Activated CD4-positive, CD25-positive, alpha-beta regulatory T cell treated with anti-CD3 and anti-CD28 coated beads, Interleukin-2, amount 50 U/mL, for 24 hours (primary cell): ENCODE results near the gene C16orf78.
"Not testable (repeated sequence)": the region's sequence is repeated elsewhere in the genome, so short reads cannot be mapped to it uniquely, and the experiment has no call there.

Experiments used
- ATAC-seq, 2 donors: fragments of 150-1000 bp; cut with Tn5 transposase; one replicate each; pipeline ENCODE4 v1.10.0; 2021; ENCODE audit warnings: mild to moderate bottlenecking in 1 of 2, moderate library complexity in 1 of 2

Gene C16orf78

GRCh38 chr16:49350265-49351095, 23.1 kb upstream of the C16orf78 start:
- no peak for ATAC-seq

GRCh38 chr16:49351096-49351487, 22.5 kb upstream of the C16orf78 start:
- ATAC-seq: no peak

GRCh38 chr16:49352892-49353291, 20.7 kb upstream of the C16orf78 start:
- no peak for ATAC-seq

- ATAC-seq: no peak
These were observed 19.9 kb upstream of the C16orf78 start for GRCh38 chr16:49353680-49354079.

- no peak for ATAC-seq
These were observed 19.5 kb upstream of the C16orf78 start for GRCh38 chr16:49354101-49354500.

GRCh38 chr16:49354991-49355390, 18.6 kb upstream of the C16orf78 start:
- no peak for ATAC-seq

- no peak for ATAC-seq
These were observed 17.5 kb upstream of the C16orf78 start for GRCh38 chr16:49355933-49356665.

- no peak for ATAC-seq
These were observed 16.7 kb upstream of the C16orf78 start for GRCh38 chr16:49356728-49357488.

- no peak for ATAC-seq
These were observed 14.0 kb upstream of the C16orf78 start for GRCh38 chr16:49359591-49359990.

GRCh38 chr16:49361731-49362130, 11.9 kb upstream of the C16orf78 start:
- not testable (repeated sequence) for ATAC-seq

GRCh38 chr16:49362230-49362629, 11.4 kb upstream of the C16orf78 start:
- no peak for ATAC-seq

- no peak for ATAC-seq
These were observed 7.7 kb upstream of the C16orf78 start for GRCh38 chr16:49365711-49366509.

- ATAC-seq: no peak
These were observed 6.9 kb upstream of the C16orf78 start for GRCh38 chr16:49366669-49367068.

- ATAC-seq: no peak
These were observed 3.7 kb upstream of the C16orf78 start for GRCh38 chr16:49369651-49370611.

GRCh38 chr16:49376206-49376605, 2.6 kb downstream of the C16orf78 start:
- no peak for ATAC-seq

- ATAC-seq: no peak
These were observed 3.7 kb downstream of the C16orf78 start for GRCh38 chr16:49377196-49377755.

GRCh38 chr16:49378238-49378637, 4.6 kb downstream of the C16orf78 start:
- ATAC-seq: no peak

GRCh38 chr16:49378816-49379215, 5.2 kb downstream of the C16orf78 start:
- ATAC-seq: no peak

- no peak for ATAC-seq
These were observed 9.3 kb downstream of the C16orf78 start for GRCh38 chr16:49382916-49383315.

- ATAC-seq: no peak
These were observed 21.4 kb downstream of the C16orf78 start for GRCh38 chr16:49395021-49395420.

- no peak for ATAC-seq
These were observed 22.7 kb downstream of the C16orf78 start for GRCh38 chr16:49396206-49396720.
